HG03558 (cell line): ENCODE measurements around the gene PTPN11.

ENCODE experiments used
- ATAC-seq: cut with Tn5 transposase; IDR thresholded peaks from one replicate; pipeline ENCODE4 v1.9.1; 2021; ENCODE audit warnings: moderate number of reproducible peaks; ENCODE audit not compliant: unreplicated experiment; ENCODE audit errors: extremely low read depth

PTPN11 gene

GRCh38 chr12:112535637-112536366 lies 117.1 kb downstream of the PTPN11 start:
- no peak for ATAC-seq

- no peak for ATAC-seq
Measured at GRCh38 chr12:112536367-112536730, 117.6 kb downstream of the PTPN11 start.

- no peak for ATAC-seq
Measured at GRCh38 chr12:112537710-112538396, 119.1 kb downstream of the PTPN11 start.

GRCh38 chr12:112538740-112539139 lies 120.0 kb downstream of the PTPN11 start:
- ATAC-seq = no peak

- ATAC-seq = no peak
Measured at GRCh38 chr12:112539221-112539620, 120.5 kb downstream of the PTPN11 start.

GRCh38 chr12:112540021-112540420 lies 121.3 kb downstream of the PTPN11 start:
- no peak for ATAC-seq

GRCh38 chr12:112543751-112544150 lies 125.0 kb downstream of the PTPN11 start:
- no peak for ATAC-seq

GRCh38 chr12:112546339-112546738 lies 127.6 kb downstream of the PTPN11 start:
- no peak for ATAC-seq

- no peak for ATAC-seq
Measured at GRCh38 chr12:112546996-112547395, 128.2 kb downstream of the PTPN11 start.

DNA sequence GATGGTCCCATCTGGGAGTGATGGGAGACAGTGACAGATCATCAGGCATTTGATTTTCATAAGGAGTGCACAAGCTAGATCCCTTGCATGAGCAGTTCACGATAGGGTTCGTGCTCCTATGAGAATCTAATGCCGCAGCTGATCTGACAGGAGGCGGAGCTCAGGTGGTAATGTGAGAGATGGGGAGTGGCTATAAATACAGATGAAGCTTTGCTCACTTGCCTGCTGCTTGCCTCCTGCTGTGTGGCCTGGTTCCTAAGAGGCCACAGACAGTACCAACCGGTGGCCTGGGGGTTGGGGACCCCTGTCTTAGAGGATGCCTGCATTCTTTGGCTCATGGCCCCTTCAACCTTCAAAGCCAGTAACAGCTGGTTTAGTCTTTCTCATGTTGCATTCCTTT lies 130.3 kb downstream of the PTPN11 start:
- no peak for ATAC-seq

- no peak for ATAC-seq
Measured at GRCh38 chr12:112551681-112552080, 132.9 kb downstream of the PTPN11 start.

- no peak for ATAC-seq
Measured at GRCh38 chr12:112555621-112556233, 137.0 kb downstream of the PTPN11 start.

DNA sequence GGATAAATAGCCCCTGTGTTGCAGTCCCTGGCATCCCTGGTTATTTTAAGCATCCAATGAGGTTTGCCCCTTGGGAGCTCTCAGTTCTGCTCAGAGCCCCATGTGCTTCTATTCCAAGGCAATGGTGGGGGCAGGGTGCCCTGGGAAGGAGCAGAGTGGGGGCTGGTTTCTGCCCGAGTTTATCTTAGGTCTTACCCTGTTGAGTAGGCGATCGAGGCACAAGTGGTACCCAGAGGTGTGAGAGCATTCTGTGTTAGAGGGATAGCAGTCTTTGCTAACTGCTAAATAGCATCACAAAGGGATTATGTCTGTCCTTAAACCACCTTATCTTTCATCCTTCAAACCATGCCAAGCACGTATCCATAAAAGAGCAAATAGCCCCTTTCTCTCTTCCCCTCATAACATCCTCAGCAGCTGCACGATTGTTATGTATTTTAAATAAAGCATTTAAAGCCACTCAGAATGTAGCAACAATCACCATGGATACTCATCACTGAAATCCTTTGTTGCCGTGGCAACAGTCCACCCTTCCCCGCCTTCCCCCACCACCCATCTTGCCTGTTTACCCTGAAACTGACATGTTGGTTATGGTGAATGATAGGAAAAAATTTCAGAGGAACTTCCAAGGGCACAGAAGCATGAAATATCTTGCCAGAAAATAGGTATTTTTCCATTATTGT lies 139.3 kb downstream of the PTPN11 start:
- ATAC-seq = no peak
